Mucosa of descending colon (tissue), 3 donors: ENCODE measurements around the gene RNPS1. TPM values are rescaled to one million over a fixed set of nuclear protein-coding genes. Genes with fewer than 3 reads are reported as not detected.
A peak's percentile ranks its signal among the peaks of the same experiment; 100 is the strongest.

Experiments
- ATAC-seq: fragments of 200-7000 bp; cut with Tn5 transposase; one replicate; pipeline ENCODE4 v1.9.1; 2020; ENCODE audit warnings: mild to moderate bottlenecking, moderate library complexity
- DNase-seq, 3 donors: peaks; one replicate each; pipeline ENCODE4 v3.0.0-alpha.2; 2020
- H3K36me3 ChIP-seq: fragments of 200-600 bp; one replicate; pipeline ENCODE4 v1.8.0; 2021; ENCODE audit warnings: low read depth, mild to moderate bottlenecking
- H3K4me1 ChIP-seq: fragments of 200-600 bp; one replicate; pipeline ENCODE4 v1.8.0; 2021; ENCODE audit warnings: low read depth, mild to moderate bottlenecking
- H3K4me3 ChIP-seq: fragments of 200-600 bp; one replicate; pipeline ENCODE4 v1.8.0; 2021; ENCODE audit warnings: mild to moderate bottlenecking
- H3K9me3 ChIP-seq: fragments of 200-600 bp; one replicate; pipeline ENCODE4 v1.8.0; 2021; ENCODE audit warnings: mild to moderate bottlenecking
- CTCF ChIP-seq: fragments of 200-600 bp; IDR thresholded peaks from one replicate; pipeline ENCODE4 v1.8.0; 2022; ENCODE audit warnings: antibody characterized with exemption, mild to moderate bottlenecking
- intact Hi-C, 2 donors: fragments of 100-400 bp; cut with DNase I in 1 of 2; cut with micrococcal nuclease in 1 of 2; formaldehyde crosslinking; loops; one replicate each; pipeline versions ENCODE4 v1.11.0 to v1.11.1; 2022; cut with DNase I, micrococcal nuclease
- total RNA-seq, 3 donors: library from RNA; stranded (reverse); fragmentation: NEBNext Ultra II Directional in 2 of 3; extraction: Animal tissue kit (Norgen Biotek cat#: 25700) in 2 of 3; gene quantifications; one replicate each; pipeline versions ENCODE4 v1.2.1 to v1.2.4, GENCODE V29; 2021 to 2023
- donor health status: DM: no; HTN: no; CAD: no; lungs with moderate emphysema.
- donor health status: DM: no; HTN: no; CAD: no.
- donor health status: DM: no; HTN: yes; CAD: no.

Gene RNPS1
- total RNA-seq, 3 donors from 2014 or later, result 125 to 144 (median 125) TPM

- peak; percentile 50 for ATAC-seq
- peak in 1 of 3 donors; percentile 54 for DNase-seq
- H3K4me3 ChIP-seq, result no peak overlapping the region
- no peaks in the 10 kb centered on the region for H3K9me3 ChIP-seq
- no peaks in the 10 kb centered on the region for H3K36me3 ChIP-seq
- no peak for TF ChIP-seq CTCF
- intact Hi-C loops, result no loop called here
- H3K4me1 ChIP-seq, result peaks cover 22% of the 10 kb centered on the region
These were observed 28.9 kb downstream of the RNPS1 start for GRCh38 chr16:2238838-2239675.

- intact Hi-C loops, result no loop called here
- no peak for TF ChIP-seq CTCF
- H3K36me3 ChIP-seq, result no peaks in the 10 kb centered on the region
- H3K9me3 ChIP-seq, result no peaks in the 10 kb centered on the region
- peak; percentile 33 for ATAC-seq
- DNase-seq, result no peak
- H3K4me1 ChIP-seq, result peaks cover 22% of the 10 kb centered on the region
- no peak overlapping the region for H3K4me3 ChIP-seq
These were observed 29.6 kb downstream of the RNPS1 start for GRCh38 chr16:2238150-2238837.

- no peaks in the 10 kb centered on the region for H3K36me3 ChIP-seq
- no peak for TF ChIP-seq CTCF
- H3K4me1 ChIP-seq, result peaks cover 22% of the 10 kb centered on the region
- ATAC-seq (peak; percentile 30), DNase-seq (peak in 1 of 3 donors; percentile 48)
- intact Hi-C loops, result no loop called here
- no peaks in the 10 kb centered on the region for H3K9me3 ChIP-seq
- H3K4me3 ChIP-seq, result no peak overlapping the region
These were observed 30.3 kb downstream of the RNPS1 start for GRCh38 chr16:2237493-2238149.

GRCh38 chr16:2237102-2237482, 30.8 kb downstream of the RNPS1 start:
- Histone ChIP-seq H3K4me1 (peaks cover 22% of the 10 kb centered on the region), H3K4me3 (no peak overlapping the region), H3K9me3 (no peaks in the 10 kb centered on the region), H3K36me3 (peaks cover 3% of the 10 kb centered on the region)
- intact Hi-C loops, result no loop called here
- no peak for TF ChIP-seq CTCF
- ATAC-seq (no peak), DNase-seq (no peak)

GRCh38 chr16:2236337-2237101, 31.4 kb downstream of the RNPS1 start, which contains the start of gene DNASE1L2:
DNASE1L2 (plus strand) TSS chr16:2236444; CDS start chr16:2236817, 373 bp downstream.
- DNase-seq (peak in 1 of 3 donors; percentile 52), ATAC-seq (peak; percentile 48)
- peaks cover 3% of the 10 kb centered on the region for H3K36me3 ChIP-seq

More at GRCh38 chr16:2236337-2237101, 31.4 kb downstream of the RNPS1 start, which contains the start of gene DNASE1L2:
- TF ChIP-seq CTCF, result no peak
- Histone ChIP-seq H3K4me3 (no peak within 1 kb of the TSS), H3K9me3 (no peaks in the 10 kb centered on the region), H3K4me1 (peaks cover 22% of the 10 kb centered on the region)
- intact Hi-C loops, result no loop called here
